GM18858 (cell line): ENCODE results near the gene TMEM236.
"Not testable (repeated sequence)": the region's sequence is repeated elsewhere in the genome, so short reads cannot be mapped to it uniquely, and the experiment has no call there.

Experiments
- ATAC-seq: cut with Tn5 transposase; IDR thresholded peaks from one replicate; pipeline ENCODE4 v1.9.1; 2021; ENCODE audit not compliant: unreplicated experiment

The TMEM236 gene

GRCh38 chr10:17751781-17752445, at the start of gene TMEM236:
Gene TMEM236 (plus strand): TSS chr10:17752201. CDS start chr10:17752296, 95 bp downstream.
- no peak for ATAC-seq

- ATAC-seq = no peak
Measured at GRCh38 chr10:17703706-17704105, 48.3 kb upstream of the TMEM236 start.

- no peak for ATAC-seq
Measured at GRCh38 chr10:17708821-17709220, 43.2 kb upstream of the TMEM236 start.

- ATAC-seq = no peak
Measured at GRCh38 chr10:17709492-17709891, 42.5 kb upstream of the TMEM236 start.

GRCh38 chr10:17710181-17710580, 41.8 kb upstream of the TMEM236 start:
- ATAC-seq = no peak

GRCh38 chr10:17712053-17712452, 39.9 kb upstream of the TMEM236 start:
- no peak for ATAC-seq

GRCh38 chr10:17712717-17713471, 39.1 kb upstream of the TMEM236 start:
- ATAC-seq = no peak

- ATAC-seq = no peak
Measured at GRCh38 chr10:17713758-17714157, 38.2 kb upstream of the TMEM236 start.

- no peak for ATAC-seq
Measured at GRCh38 chr10:17716161-17716560, 35.8 kb upstream of the TMEM236 start.

GRCh38 chr10:17722317-17723014, 29.5 kb upstream of the TMEM236 start:
- not testable (repeated sequence) for ATAC-seq

- no peak for ATAC-seq
Measured at GRCh38 chr10:17725703-17726102, 26.3 kb upstream of the TMEM236 start.

- ATAC-seq = no peak
Measured at GRCh38 chr10:17729630-17730029, 22.4 kb upstream of the TMEM236 start.

- no peak for ATAC-seq
Measured at GRCh38 chr10:17730667-17731066, 21.3 kb upstream of the TMEM236 start.

GRCh38 chr10:17731331-17732020, 20.5 kb upstream of the TMEM236 start:
- no peak for ATAC-seq

- no peak for ATAC-seq
Measured at GRCh38 chr10:17733620-17734019, 18.4 kb upstream of the TMEM236 start.

- no peak for ATAC-seq
Measured at GRCh38 chr10:17734432-17735080, 17.4 kb upstream of the TMEM236 start.

GRCh38 chr10:17735166-17735941, 16.6 kb upstream of the TMEM236 start:
- no peak for ATAC-seq

GRCh38 chr10:17736223-17736622, 15.8 kb upstream of the TMEM236 start:
- ATAC-seq = no peak

- ATAC-seq = no peak
Measured at GRCh38 chr10:17737027-17737965, 14.7 kb upstream of the TMEM236 start.
